GM19463 (cell line): Measurements from ENCODE around the gene CDC20.
A peak's percentile ranks its signal among the peaks of the same experiment; 100 is the strongest.
"Not testable (repeated sequence)": the region's sequence is repeated elsewhere in the genome, so short reads cannot be mapped to it uniquely, and the experiment has no call there.

Experiments used
- ATAC-seq: cut with Tn5 transposase; IDR thresholded peaks from one replicate; pipeline ENCODE4 v1.9.1; 2021; ENCODE audit warnings: mild to moderate bottlenecking, moderate library complexity; ENCODE audit not compliant: unreplicated experiment

The CDC20 gene

GRCh38 chr1:43354471-43354870, 4.3 kb upstream of the CDC20 start:
- ATAC-seq, result no peak

- ATAC-seq, result no peak
Observed at GRCh38 chr1:43354936-43355335, 3.8 kb upstream of the CDC20 start.

GRCh38 chr1:43357251-43357650, 1.5 kb upstream of the CDC20 start:
- no peak for ATAC-seq

GRCh38 chr1:43358121-43358745, 548 bp upstream of the CDC20 start:
- ATAC-seq, result peak; percentile 3

GRCh38 chr1:43359696-43360095, 915 bp downstream of the CDC20 start:
- no peak for ATAC-seq

- no peak for ATAC-seq
Observed at GRCh38 chr1:43360616-43361015, 1.8 kb downstream of the CDC20 start.

GRCh38 chr1:43363283-43363934, 4.6 kb downstream of the CDC20 start:
- ATAC-seq, result no peak

- ATAC-seq, result no peak
Observed at GRCh38 chr1:43363935-43364525, 5.2 kb downstream of the CDC20 start.

- ATAC-seq, result no peak
Observed at GRCh38 chr1:43365678-43366077, 6.9 kb downstream of the CDC20 start.

- no peak for ATAC-seq
Observed at GRCh38 chr1:43366179-43366578, 7.4 kb downstream of the CDC20 start.

- no peak for ATAC-seq
Observed at GRCh38 chr1:43366601-43367025, 7.8 kb downstream of the CDC20 start.

GRCh38 chr1:43367026-43367903, 8.5 kb downstream of the CDC20 start:
- peak; percentile 41 for ATAC-seq

- peak; percentile 77 for ATAC-seq
Observed at GRCh38 chr1:43367904-43368645, 9.3 kb downstream of the CDC20 start, which contains the start of gene ELOVL1. ELOVL1 (minus strand) TSS chr1:43368011; CDS start chr1:43365609, 2,402 bp downstream.

GRCh38 chr1:43368646-43369020, 9.9 kb downstream of the CDC20 start:
- ATAC-seq, result no peak

GRCh38 chr1:43369779-43370178, 11.0 kb downstream of the CDC20 start:
- not testable (repeated sequence) for ATAC-seq

GRCh38 chr1:43370564-43370963, 11.8 kb downstream of the CDC20 start:
- ATAC-seq, result no peak

GRCh38 chr1:43372172-43372571, 13.4 kb downstream of the CDC20 start:
- no peak for ATAC-seq

- no peak for ATAC-seq
Observed at GRCh38 chr1:43373066-43373940, 14.5 kb downstream of the CDC20 start.

GRCh38 chr1:43376723-43377235, 18.0 kb downstream of the CDC20 start:
- ATAC-seq, result no peak
